Measurements from ENCODE around the gene INPP5D. TPM values are rescaled to one million over a fixed set of nuclear protein-coding genes. Genes with fewer than 3 reads are reported as not detected.
A peak's percentile ranks its signal among the peaks of the same experiment; 100 is the strongest.

Gene INPP5D
- total and polyA plus RNA-seq, 4 experiments from 2014 or later, result 29.6 to 127 (median 121) TPM

GRCh38 chr2:233255151-233255550, 195.0 kb downstream of the INPP5D start:
- peaks cover 72% of the 10 kb centered on the region for H3K4me1 ChIP-seq (ENCODE audit: insufficient read depth, low read length)
- CTCF ChIA-PET (ENCODE audit: partially characterized antibody), result interaction anchor here (1.1 kb wide), 1 partner anchor 168 kb away, joined by 3 read pairs; no protein-coding TSS in a partner anchor
- intact Hi-C loops (cut with micrococcal nuclease), result no loop called here

GRCh38 chr2:233256048-233256447, 195.9 kb downstream of the INPP5D start:
- no peak for DNase-seq
- H3K36me3 Mint-ChIP-seq, result peaks cover 41 to 71% of the 10 kb centered on the region in 2 donors
- H3K9me3 Mint-ChIP-seq, result no peaks in the 10 kb centered on the region
- Histone ChIP-seq H3K4me1 (ENCODE audit: insufficient read depth, low read length) (peaks cover 69% of the 10 kb centered on the region), H3K27ac (ENCODE audit: low read depth, low read length) (no peak overlapping the region), H3K36me3 (ENCODE audit: insufficient read depth, low read length) (peaks cover 59% of the 10 kb centered on the region), H3K4me3 (ENCODE audit: low read length in 2 of 2) (no peak overlapping the region), H3K27me3 (ENCODE audit: insufficient read depth, low read length) (no peaks in the 10 kb centered on the region), H3K9me3 (ENCODE audit: control insufficient read depth in 1 of 2, low read length in 2 of 2) (no peaks in the 10 kb centered on the region)
- peak overlapping the region in 5 of 7 donors; percentile 6 to 77 (median 36) for H3K27ac Mint-ChIP-seq
- CTCF ChIA-PET (ENCODE audit: partially characterized antibody), result interaction anchor here (1.0 kb wide), 1 partner anchor 10 kb away, joined by 3 read pairs; no protein-coding TSS in a partner anchor
- H3K4me1 Mint-ChIP-seq, result peaks cover 48 to 75% (median 62%) of the 10 kb centered on the region in 4 donors
- peak overlapping the region in 1 of 8 donors; percentile 43 for H3K4me3 Mint-ChIP-seq
- POLR2A ChIA-PET (ENCODE audit: partially characterized antibody), result interaction anchor here (3.5 to 3.7 kb wide), 2 partner anchors 12 to 14 kb away, joined by 16 to 21 read pairs; no protein-coding TSS in a partner anchor
- intact Hi-C loops (cut with micrococcal nuclease), result no loop called here
- no peaks in the 10 kb centered on the region for H3K27me3 Mint-ChIP-seq

More at GRCh38 chr2:233255151-233255550, 195.0 kb downstream of the INPP5D start:
- Mint-ChIP-seq H3K27me3 (no peaks in the 10 kb centered on the region), H3K4me3 (peak overlapping the region in 7 of 8 donors; percentile 10 to 64 (median 59)), H3K36me3 (peaks cover 40 to 62% of the 10 kb centered on the region in 2 donors), H3K4me1 (peaks cover 53 to 80% (median 65%) of the 10 kb centered on the region in 4 donors), H3K9me3 (no peaks in the 10 kb centered on the region), H3K27ac (peak overlapping the region in 6 of 7 donors; percentile 25 to 79 (median 68))
- no peak overlapping the region for H3K4me3 ChIP-seq (ENCODE audit: low read length in 2 of 2)
- peaks cover 53% of the 10 kb centered on the region for H3K36me3 ChIP-seq (ENCODE audit: insufficient read depth, low read length)
- POLR2A ChIA-PET (ENCODE audit: partially characterized antibody), result interaction anchor here (2.0 to 7.1 kb wide), 2 partner anchors 13 to 77 kb away, joined by 6 to 162 read pairs; no protein-coding TSS in a partner anchor
- DNase-seq, result peak in 1 of 5 donors; percentile 14
- no peaks in the 10 kb centered on the region for H3K27me3 ChIP-seq (ENCODE audit: insufficient read depth, low read length)
- H3K9me3 ChIP-seq (ENCODE audit: control insufficient read depth in 1 of 2, low read length in 2 of 2), result no peaks in the 10 kb centered on the region
- H3K27ac ChIP-seq (ENCODE audit: low read depth, low read length), result no peak overlapping the region

Other genes starting within 250 kb of the INPP5D start
- 1 to 10 TPM; 1.4 to 1.5 TPM for gene SNORC, start 190.1 kb upstream of the INPP5D start, total RNA-seq
- gene SNORC, start 190.1 kb upstream of the INPP5D start, polyA plus RNA-seq, result under 1 TPM in 1 of 2 donors, not detected in 1; 0.14 TPM
- not detected for gene NGEF, start 47.1 kb upstream of the INPP5D start, total RNA-seq
- gene NGEF, start 47.1 kb upstream of the INPP5D start, polyA plus RNA-seq, result not detected
- not detected for gene NEU2, start 27.7 kb upstream of the INPP5D start, total RNA-seq
- gene NEU2, start 27.7 kb upstream of the INPP5D start, polyA plus RNA-seq, result not detected
- 10 to 100 TPM; 81.1 to 89.4 TPM for gene ATG16L1, start 191.3 kb downstream of the INPP5D start, total RNA-seq
- gene ATG16L1, start 191.3 kb downstream of the INPP5D start, polyA plus RNA-seq, result 10 to 100 TPM; 12.3 to 20.0 TPM
- gene SAG, start 247.5 kb downstream of the INPP5D start, total RNA-seq, result under 1 TPM in 1 of 2 experiments, not detected in 1; 0.06 TPM
- not detected for gene SAG, start 247.5 kb downstream of the INPP5D start, polyA plus RNA-seq